Midbrain (tissue), 1 donor: ENCODE measurements around the gene MBD2.

Experiments used
- DNase-seq: peaks from one replicate; lab custom pipeline; 2025; lab: John Stamatoyannopoulos, UW

The MBD2 gene

GRCh38 chr18:54197747-54198411 is 26.6 kb downstream of the MBD2 start:
- no peak for DNase-seq

GRCh38 chr18:54193786-54194185 is 30.7 kb downstream of the MBD2 start:
- no peak for DNase-seq

GRCh38 chr18:54192900-54193299 is 31.6 kb downstream of the MBD2 start:
- no peak for DNase-seq

GRCh38 chr18:54192415-54192814 is 32.1 kb downstream of the MBD2 start:
- DNase-seq = no peak

GRCh38 chr18:54191352-54191751 is 33.1 kb downstream of the MBD2 start:
- no peak for DNase-seq

GRCh38 chr18:54187372-54187771 is 37.1 kb downstream of the MBD2 start:
- DNase-seq = no peak

- no peak for DNase-seq
Observed at GRCh38 chr18:54184836-54185235, 39.6 kb downstream of the MBD2 start.

GRCh38 chr18:54183390-54183789 is 41.1 kb downstream of the MBD2 start:
- DNase-seq = no peak

GRCh38 chr18:54181856-54182602 is 42.4 kb downstream of the MBD2 start:
- no peak for DNase-seq

- no peak for DNase-seq
Observed at GRCh38 chr18:54173980-54174630, 50.4 kb downstream of the MBD2 start.

GRCh38 chr18:54173250-54173649 is 51.2 kb downstream of the MBD2 start:
- no peak for DNase-seq

GRCh38 chr18:54169431-54170403 is 54.8 kb downstream of the MBD2 start:
- DNase-seq = no peak

- DNase-seq = no peak
Observed at GRCh38 chr18:54165450-54165849, 59.0 kb downstream of the MBD2 start.

GRCh38 chr18:54163453-54163852 is 61.0 kb downstream of the MBD2 start:
- DNase-seq = no peak

GRCh38 chr18:54162431-54162830 is 62.0 kb downstream of the MBD2 start:
- no peak for DNase-seq

GRCh38 chr18:54161267-54161666 is 63.2 kb downstream of the MBD2 start:
- DNase-seq = no peak

- DNase-seq = no peak
Observed at GRCh38 chr18:54159906-54160305, 64.6 kb downstream of the MBD2 start.

- DNase-seq = no peak
Observed at GRCh38 chr18:54157646-54158385, 66.7 kb downstream of the MBD2 start.

GRCh38 chr18:54155412-54155811 is 69.1 kb downstream of the MBD2 start:
- DNase-seq = no peak

GRCh38 chr18:54154231-54154630 is 70.2 kb downstream of the MBD2 start:
- no peak for DNase-seq

- DNase-seq = no peak
Observed at GRCh38 chr18:54151376-54151775, 73.1 kb downstream of the MBD2 start.
